Right renal pelvis (tissue), 4 donors: ENCODE measurements around the gene NCLN. TPM values are rescaled to one million over a fixed set of nuclear protein-coding genes. Genes with fewer than 3 reads are reported as not detected.
"Not testable (repeated sequence)": the region's sequence is repeated elsewhere in the genome, so short reads cannot be mapped to it uniquely, and the experiment has no call there.

Experiments used
- DNase-seq, 4 donors: peaks; one replicate each; pipeline ENCODE4 v3.0.0-alpha.2; 2013; ENCODE audit warnings: low read depth in 4 of 4, low spot score in 3 of 4, missing footprints in 1 of 4
- polyA plus RNA-seq, 4 donors: library from polyadenylated mRNA; unstranded; fragments of 120-200 nt; gene quantifications; one replicate each; pipeline ENCODE4 v1.2.1, GENCODE V29; 2013; ENCODE audit not compliant: insufficient read length in 4 of 4

NCLN gene
- polyA plus RNA-seq, 4 donors: 32.0 to 51.7 (median 35.2) TPM

- DNase-seq: not testable (repeated sequence)
These were observed 31.3 kb upstream of the NCLN start for GRCh38 chr19:3154447-3154846.

- no peak for DNase-seq
These were observed 30.6 kb upstream of the NCLN start for GRCh38 chr19:3154957-3155736.

GRCh38 chr19:3157096-3157845 is 28.5 kb upstream of the NCLN start:
- no peak for DNase-seq

- DNase-seq: no peak
These were observed 26.2 kb upstream of the NCLN start for GRCh38 chr19:3159565-3159964.

- no peak for DNase-seq
These were observed 25.5 kb upstream of the NCLN start for GRCh38 chr19:3160219-3160618.

- no peak for DNase-seq
These were observed 24.3 kb upstream of the NCLN start for GRCh38 chr19:3161453-3161852.

GRCh38 chr19:3162418-3163229 is 23.1 kb upstream of the NCLN start:
- no peak for DNase-seq

- peak in 2 of 4 donors; percentile 47 to 65 for DNase-seq
These were observed 22.4 kb upstream of the NCLN start for GRCh38 chr19:3163230-3163886.

- no peak for DNase-seq
These were observed 21.8 kb upstream of the NCLN start for GRCh38 chr19:3163943-3164342.

- DNase-seq: no peak
These were observed 18.0 kb upstream of the NCLN start for GRCh38 chr19:3167533-3168272.

- DNase-seq: no peak
These were observed 13.6 kb upstream of the NCLN start for GRCh38 chr19:3171894-3172672.

GRCh38 chr19:3172673-3173000 is 13.1 kb upstream of the NCLN start:
- DNase-seq: not testable (repeated sequence)

GRCh38 chr19:3175781-3176714 is 9.7 kb upstream of the NCLN start:
- DNase-seq: no peak

GRCh38 chr19:3176715-3177501 is 8.8 kb upstream of the NCLN start:
- no peak for DNase-seq

- no peak for DNase-seq
These were observed 7.3 kb upstream of the NCLN start, which contains the start of gene S1PR4 for GRCh38 chr19:3178377-3178972. S1PR4 (plus strand) TSS chr19:3178769; CDS start chr19:3178793, 24 bp downstream.

- DNase-seq: no peak
These were observed 6.6 kb upstream of the NCLN start for GRCh38 chr19:3178973-3179738.
